Upper lobe of left lung (tissue), 6 donors: ENCODE data around the gene LCORL. TPM values are rescaled to one million over a fixed set of nuclear protein-coding genes. Genes with fewer than 3 reads are reported as not detected.
"Not testable (repeated sequence)": the region's sequence is repeated elsewhere in the genome, so short reads cannot be mapped to it uniquely, and the experiment has no call there.

Experiments used
- ATAC-seq, 2 donors: fragments of 200-7000 bp; cut with Tn5 transposase; one replicate each; pipeline ENCODE4 v1.9.1; 2022; ENCODE audit warnings: mild to moderate bottlenecking in 2 of 2, moderate library complexity in 2 of 2; ENCODE audit not compliant: low FRiP score in 2 of 2
- DNase-seq, 2 donors: peaks; one replicate each; pipeline ENCODE4 v3.0.0-alpha.2; 2019 to 2020
- H3K27ac ChIP-seq, 4 donors: fragments of 200-600 bp; sonication (generic); one replicate each; pipeline ENCODE4 v1.5.1; 2016 to 2019
- H3K27me3 ChIP-seq, 4 donors: fragments of 200-600 bp; sonication (generic); one replicate each; pipeline ENCODE4 v1.5.1; 2017 to 2019
- H3K36me3 ChIP-seq, 4 donors: fragments of 200-600 bp; sonication (generic); one replicate each; pipeline ENCODE4 v1.5.1; 2016 to 2019
- H3K4me1 ChIP-seq, 4 donors: fragments of 200-600 bp; sonication (generic); one replicate each; pipeline ENCODE4 v1.5.1; 2018 to 2019
- H3K4me3 ChIP-seq, 4 donors: fragments of 200-600 bp; sonication (generic); one replicate each; pipeline ENCODE4 v1.5.1; 2017 to 2019; ENCODE audit warnings: mild to moderate bottlenecking in 2 of 4, moderate library complexity in 1 of 4
- H3K9me3 ChIP-seq, 4 donors: fragments of 200-600 bp; sonication (generic); one replicate each; pipeline ENCODE4 v1.5.1; 2018 to 2019
- CTCF ChIP-seq, 6 experiments: fragments of 450-650 bp in 4 of 6; fragments of 200-600 bp in 2 of 6; sonication (generic) in 2 of 6; IDR thresholded peaks; one replicate each; pipeline ENCODE4 v1.5.1; 2016 to 2019; ENCODE audit warnings: antibody characterized with exemption in 6 of 6
- EP300 ChIP-seq, 4 donors: sonication (generic); formaldehyde crosslinking; IDR thresholded peaks; one replicate each; pipeline ENCODE4 v1.5.1; 2017; ENCODE audit warnings: antibody characterized with exemption in 4 of 4, control low read depth in 2 of 4
- POLR2A ChIP-seq, 4 donors: fragments of 450-650 bp; IDR thresholded peaks; one replicate each; pipeline ENCODE4 v1.5.1; 2016 to 2017; ENCODE audit warnings: antibody characterized with exemption in 4 of 4, mild to moderate bottlenecking in 2 of 4
- POLR2AphosphoS5 ChIP-seq, 2 donors: sonication (generic); formaldehyde crosslinking; IDR thresholded peaks; one replicate each; pipeline ENCODE4 v1.5.1; 2017; ENCODE audit warnings: antibody characterized with exemption in 2 of 2
- WGBS, 2 donors: methylation state at CpG; one replicate each; pipeline ENCODE4 v1.1.5; 2017 to 2018; 5-methylcytosine and 5-hydroxymethylcytosine counted together
- total RNA-seq, 6 donors: library from RNA; depleted of rRNA in 4 of 6; stranded (reverse); fragments of >200 nt in 4 of 6; gene quantifications; one replicate each; pipeline versions ENCODE4 v1.1.0 to v1.2.1, GENCODE V29; 2016 to 2021
- donor health status: DM: no; HTN: no; CAD: no; lungs with moderate emphysema.
- donor health status: DM: no; HTN: yes; CAD: no; lungs with severe emphysema.

The LCORL gene
- total RNA-seq, 6 donors from 2014 or later, result 12.5 to 33.5 (median 19.6) TPM

GRCh38 chr4:18042754-18043153 is 21.2 kb upstream of the LCORL start:
- DNase-seq (no peak), ATAC-seq (no peak)
- Histone ChIP-seq H3K9me3 (no peaks in the 10 kb centered on the region), H3K27ac (no peak overlapping the region), H3K36me3 (no peaks in the 10 kb centered on the region), H3K4me3 (no peak overlapping the region), H3K4me1 (no peaks in the 10 kb centered on the region), H3K27me3 (no peaks in the 10 kb centered on the region)
- TF ChIP-seq CTCF (IDR thresholded peaks at IDR 0.05) (peak in 3 of 6 experiments; percentile 12 to 41 (median 19)), POLR2AphosphoS5 (IDR thresholded peaks at IDR 0.05) (no peak), POLR2A (IDR thresholded peaks at IDR 0.05) (no peak)
- 59 to 60% methylated on average over 2 of the region's 2 CpGs for WGBS, 2 donors

GRCh38 chr4:18042012-18042411 is 20.5 kb upstream of the LCORL start:
- no peaks in the 10 kb centered on the region for H3K4me1 ChIP-seq
- DNase-seq (no peak), ATAC-seq (no peak)
- H3K36me3 ChIP-seq, result no peaks in the 10 kb centered on the region
- H3K9me3 ChIP-seq, result no peaks in the 10 kb centered on the region
- H3K4me3 ChIP-seq, result no peak overlapping the region
- TF ChIP-seq POLR2AphosphoS5 (IDR thresholded peaks at IDR 0.05) (no peak), CTCF (IDR thresholded peaks at IDR 0.05) (no peak), EP300 (IDR thresholded peaks at IDR 0.05) (no peak), POLR2A (IDR thresholded peaks at IDR 0.05) (no peak)
- H3K27ac ChIP-seq, result no peak overlapping the region
- H3K27me3 ChIP-seq, result no peaks in the 10 kb centered on the region
- WGBS, 2 donors, result 74 to 75% methylated on average over 1 of the region's 1 CpG

GRCh38 chr4:18041114-18041513 is 19.6 kb upstream of the LCORL start:
- no peak for ATAC-seq
- DNase-seq, result no peak
- Histone ChIP-seq H3K27me3 (no peaks in the 10 kb centered on the region), H3K4me3 (no peak overlapping the region), H3K4me1 (no peaks in the 10 kb centered on the region), H3K27ac (no peak overlapping the region), H3K9me3 (no peaks in the 10 kb centered on the region), H3K36me3 (no peaks in the 10 kb centered on the region)
- 92 to 97% methylated on average over 2 of the region's 2 CpGs for WGBS, 2 donors
- TF ChIP-seq CTCF (IDR thresholded peaks at IDR 0.05), result no peak
- TF ChIP-seq EP300 (IDR thresholded peaks at IDR 0.05), result no peak
- TF ChIP-seq POLR2A (IDR thresholded peaks at IDR 0.05), result no peak
- no peak for TF ChIP-seq POLR2AphosphoS5 (IDR thresholded peaks at IDR 0.05)

- no peaks in the 10 kb centered on the region for H3K9me3 ChIP-seq
- no peaks in the 10 kb centered on the region for H3K36me3 ChIP-seq
- WGBS, 2 donors, result 86 to 94% methylated on average over 2 of the region's 2 CpGs
- ATAC-seq, result no peak
- no peak for DNase-seq
- no peak overlapping the region for H3K27ac ChIP-seq
- H3K4me3 ChIP-seq, result no peak overlapping the region
- TF ChIP-seq CTCF (IDR thresholded peaks at IDR 0.05) (no peak), POLR2A (IDR thresholded peaks at IDR 0.05) (no peak), POLR2AphosphoS5 (IDR thresholded peaks at IDR 0.05) (no peak)
- no peaks in the 10 kb centered on the region for H3K27me3 ChIP-seq
- no peaks in the 10 kb centered on the region for H3K4me1 ChIP-seq
Observed at GRCh38 chr4:18039113-18039512, 17.6 kb upstream of the LCORL start.

GRCh38 chr4:18036369-18036768 is 14.8 kb upstream of the LCORL start:
- H3K27me3 ChIP-seq, H3K4me3 ChIP-seq, H3K9me3 ChIP-seq, H3K36me3 ChIP-seq, H3K27ac ChIP-seq, H3K4me1 ChIP-seq, ATAC-seq: not testable (repeated sequence)
- DNase-seq, result peak in 1 of 2 donors; percentile 32
- 87 to 91% methylated on average over 10 of the region's 10 CpGs for WGBS, 2 donors
